COLO829 (cell line): ENCODE data around the gene KRT8.

Experiments used
- DNase-seq: peaks from one replicate; pipeline ENCODE4 v3.0.0; 2012; ENCODE audit warnings: low spot score

KRT8 gene

GRCh38 chr12:52925717-52926595 is 21.1 kb upstream of the KRT8 start:
- no peak for DNase-seq

GRCh38 chr12:52924764-52925716 is 20.2 kb upstream of the KRT8 start:
- no peak for DNase-seq

- DNase-seq: no peak
These were observed 16.8 kb upstream of the KRT8 start for GRCh38 chr12:52921488-52922165.

- no peak for DNase-seq
These were observed 16.1 kb upstream of the KRT8 start for GRCh38 chr12:52920937-52921336.

- DNase-seq: no peak
These were observed 13.9 kb upstream of the KRT8 start for GRCh38 chr12:52918784-52919183.

GRCh38 chr12:52918351-52918750 is 13.5 kb upstream of the KRT8 start:
- DNase-seq: no peak

GRCh38 chr12:52917800-52918199 is 12.9 kb upstream of the KRT8 start:
- DNase-seq: no peak

GRCh38 chr12:52916216-52916615 is 11.3 kb upstream of the KRT8 start:
- DNase-seq: no peak

- no peak for DNase-seq
These were observed 10.8 kb upstream of the KRT8 start for GRCh38 chr12:52915637-52916036.

- DNase-seq: no peak
These were observed 9.8 kb upstream of the KRT8 start for GRCh38 chr12:52914576-52915121.

- no peak for DNase-seq
These were observed 8.6 kb upstream of the KRT8 start for GRCh38 chr12:52913431-52913821.

GRCh38 chr12:52912711-52913430 is 8.0 kb upstream of the KRT8 start:
- no peak for DNase-seq

- DNase-seq: no peak
These were observed 5.5 kb upstream of the KRT8 start for GRCh38 chr12:52910248-52910883.

- no peak for DNase-seq
These were observed 4.9 kb upstream of the KRT8 start for GRCh38 chr12:52909796-52910195.

GRCh38 chr12:52909331-52909730 is 4.5 kb upstream of the KRT8 start:
- DNase-seq: no peak

GRCh38 chr12:52907092-52907810 is 2.4 kb upstream of the KRT8 start:
- DNase-seq: no peak

GRCh38 chr12:52906191-52906601 is 1.3 kb upstream of the KRT8 start:
- DNase-seq: no peak

GRCh38 chr12:52903855-52904508 is 894 bp downstream of the KRT8 start:
- peak; percentile 35 for DNase-seq

- peak; percentile 64 for DNase-seq
These were observed 1.5 kb downstream of the KRT8 start for GRCh38 chr12:52903285-52903854.
